Central memory CD4-positive, alpha-beta T cell (primary cell): Measurements from ENCODE around the gene RBM19.

Source experiments
- DNase-seq: peaks from one replicate; pipeline ENCODE4 v3.0.0; 2022

RBM19 gene

GRCh38 chr12:113852695-113853490 lies 113.2 kb downstream of the RBM19 start:
- DNase-seq = no peak

- no peak for DNase-seq
Measured at GRCh38 chr12:113852264-113852663, 113.9 kb downstream of the RBM19 start.

- no peak for DNase-seq
Measured at GRCh38 chr12:113850309-113851056, 115.6 kb downstream of the RBM19 start.

GRCh38 chr12:113847856-113848255 lies 118.3 kb downstream of the RBM19 start:
- no peak for DNase-seq

GRCh38 chr12:113846883-113847755 lies 119.0 kb downstream of the RBM19 start:
- DNase-seq = no peak

- no peak for DNase-seq
Measured at GRCh38 chr12:113845900-113846674, 120.0 kb downstream of the RBM19 start.

- no peak for DNase-seq
Measured at GRCh38 chr12:113844495-113845210, 121.5 kb downstream of the RBM19 start.

GRCh38 chr12:113842699-113843098 lies 123.4 kb downstream of the RBM19 start:
- DNase-seq = no peak

GRCh38 chr12:113841786-113842185 lies 124.3 kb downstream of the RBM19 start:
- no peak for DNase-seq

GRCh38 chr12:113840401-113841042 lies 125.6 kb downstream of the RBM19 start:
- no peak for DNase-seq

- DNase-seq = no peak
Measured at GRCh38 chr12:113838896-113839295, 127.2 kb downstream of the RBM19 start.

- no peak for DNase-seq
Measured at GRCh38 chr12:113837528-113838296, 128.4 kb downstream of the RBM19 start.

- no peak for DNase-seq
Measured at GRCh38 chr12:113837084-113837483, 129.0 kb downstream of the RBM19 start.

- DNase-seq = no peak
Measured at GRCh38 chr12:113835896-113836295, 130.2 kb downstream of the RBM19 start.

GRCh38 chr12:113835433-113835832 lies 130.7 kb downstream of the RBM19 start:
- no peak for DNase-seq

GRCh38 chr12:113833422-113833821 lies 132.7 kb downstream of the RBM19 start:
- DNase-seq = no peak

GRCh38 chr12:113831476-113831875 lies 134.6 kb downstream of the RBM19 start:
- no peak for DNase-seq

- no peak for DNase-seq
Measured at GRCh38 chr12:113831016-113831415, 135.1 kb downstream of the RBM19 start.

GRCh38 chr12:113829212-113829611 lies 136.9 kb downstream of the RBM19 start:
- no peak for DNase-seq

- DNase-seq = no peak
Measured at GRCh38 chr12:113827539-113828114, 138.5 kb downstream of the RBM19 start.
